Neutrophil (primary cell): ENCODE measurements around the gene PWP2.

Source experiments
- H3K27ac ChIP-seq: fragments of 200-600 bp; sonication (generic); 2 replicates; pipeline ENCODE4 v1.5.1; 2016; ENCODE audit warnings: mild to moderate bottlenecking, moderate library complexity
- H3K27me3 ChIP-seq: fragments of 200-600 bp; sonication (generic); 2 replicates; pipeline ENCODE4 v1.6.0; 2016; ENCODE audit warnings: mild to moderate bottlenecking
- H3K36me3 ChIP-seq: fragments of 200-600 bp; sonication (generic); 2 replicates; pipeline ENCODE4 v1.5.1; 2017
- H3K4me1 ChIP-seq, 2 experiments: fragments of 200-600 bp in 1 of 2; sonication (generic) in 1 of 2; 1 replicate in 1 of 2; 2 replicates in 1 of 2; pipeline versions ENCODE4 v1.5.1 to v1.6.1; 2013 to 2016; ENCODE audit warnings: low read depth in 1 of 2, low read length in 1 of 2, mild to moderate bottlenecking in 1 of 2, moderate library complexity in 1 of 2; ENCODE audit not compliant: control insufficient read depth in 1 of 2, insufficient read depth in 1 of 2
- H3K4me3 ChIP-seq, 2 experiments: fragments of 200-600 bp in 1 of 2; sonication (generic) in 1 of 2; 1 replicate in 1 of 2; 2 replicates in 1 of 2; pipeline ENCODE4 v1.5.1; 2013 to 2016; ENCODE audit warnings: low read depth in 1 of 2, low read length in 1 of 2, mild to moderate bottlenecking in 1 of 2, moderate library complexity in 1 of 2
- H3K9me3 ChIP-seq: fragments of 200-600 bp; sonication (generic); 2 replicates; pipeline ENCODE4 v1.5.1; 2016
- TF ChIP-seq, protein P1 (sequence below): fragments of 200-600 bp; sonication (generic); IDR thresholded peaks from 2 replicates; pipeline ENCODE4 v1.5.1; 2016; ENCODE audit warnings: antibody characterized with exemption

PWP2 gene

DNA sequence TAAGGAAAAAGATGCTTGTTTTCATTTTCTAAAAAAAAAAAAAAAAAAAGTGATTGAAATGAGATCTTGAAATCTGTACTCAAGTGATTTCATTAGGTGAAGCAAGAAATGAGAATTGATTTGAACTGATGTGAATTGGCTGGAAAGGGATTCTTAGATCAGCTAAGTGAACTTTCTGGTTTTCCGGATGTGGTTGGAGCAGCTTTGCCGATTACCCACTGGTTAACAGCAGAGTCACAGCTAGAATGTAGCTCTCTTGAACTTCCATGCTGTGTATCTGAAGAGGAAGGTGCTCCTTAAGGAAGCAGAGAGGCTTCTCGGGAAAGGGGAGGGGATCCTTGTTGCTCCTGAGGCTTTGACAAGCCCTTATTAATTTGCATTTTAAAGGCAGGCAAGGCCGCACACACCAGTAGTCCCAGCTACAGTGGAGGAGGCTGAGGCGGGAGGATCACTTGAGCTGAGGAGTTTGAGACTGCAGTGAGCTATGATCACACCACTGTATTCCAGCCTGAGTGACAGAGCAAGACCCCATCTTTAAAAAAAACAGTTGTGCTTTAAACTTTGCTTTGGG, 28.7 kb upstream of the PWP2 start:
- Histone ChIP-seq H3K27me3 (no peaks in the 10 kb centered on the region), H3K4me1 (no peaks in the 10 kb centered on the region), H3K4me3 (no peak overlapping the region), H3K9me3 (no peaks in the 10 kb centered on the region), H3K27ac (no peak overlapping the region), H3K36me3 (peaks cover 96% of the 10 kb centered on the region)
- TF ChIP-seq, protein P1, sequence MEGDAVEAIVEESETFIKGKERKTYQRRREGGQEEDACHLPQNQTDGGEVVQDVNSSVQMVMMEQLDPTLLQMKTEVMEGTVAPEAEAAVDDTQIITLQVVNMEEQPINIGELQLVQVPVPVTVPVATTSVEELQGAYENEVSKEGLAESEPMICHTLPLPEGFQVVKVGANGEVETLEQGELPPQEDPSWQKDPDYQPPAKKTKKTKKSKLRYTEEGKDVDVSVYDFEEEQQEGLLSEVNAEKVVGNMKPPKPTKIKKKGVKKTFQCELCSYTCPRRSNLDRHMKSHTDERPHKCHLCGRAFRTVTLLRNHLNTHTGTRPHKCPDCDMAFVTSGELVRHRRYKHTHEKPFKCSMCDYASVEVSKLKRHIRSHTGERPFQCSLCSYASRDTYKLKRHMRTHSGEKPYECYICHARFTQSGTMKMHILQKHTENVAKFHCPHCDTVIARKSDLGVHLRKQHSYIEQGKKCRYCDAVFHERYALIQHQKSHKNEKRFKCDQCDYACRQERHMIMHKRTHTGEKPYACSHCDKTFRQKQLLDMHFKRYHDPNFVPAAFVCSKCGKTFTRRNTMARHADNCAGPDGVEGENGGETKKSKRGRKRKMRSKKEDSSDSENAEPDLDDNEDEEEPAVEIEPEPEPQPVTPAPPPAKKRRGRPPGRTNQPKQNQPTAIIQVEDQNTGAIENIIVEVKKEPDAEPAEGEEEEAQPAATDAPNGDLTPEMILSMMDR: no peak

DNA sequence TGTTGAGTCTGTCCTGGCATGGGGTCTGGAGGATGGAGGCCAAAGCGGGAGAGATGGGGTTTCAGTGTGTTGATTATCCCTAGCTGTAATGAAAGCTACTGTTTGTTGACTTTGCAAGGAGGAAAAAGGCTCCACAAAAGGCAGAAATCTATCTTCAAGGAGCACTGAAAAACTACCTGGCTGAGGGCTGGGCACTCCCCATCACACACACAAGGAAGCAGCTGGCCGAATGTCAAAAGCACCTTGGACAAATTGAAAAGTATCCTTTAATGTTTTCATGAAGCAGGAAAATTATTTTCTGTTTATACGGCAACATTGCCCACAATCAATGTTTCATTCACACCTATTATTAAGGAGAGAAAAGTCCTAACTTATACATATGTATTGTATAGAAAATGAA, 27.8 kb upstream of the PWP2 start:
- TF ChIP-seq, protein P1: no peak
- H3K27ac ChIP-seq: no peak overlapping the region
- no peaks in the 10 kb centered on the region for H3K4me1 ChIP-seq
- peaks cover 98% of the 10 kb centered on the region for H3K36me3 ChIP-seq
- H3K27me3 ChIP-seq: no peaks in the 10 kb centered on the region
- no peaks in the 10 kb centered on the region for H3K9me3 ChIP-seq
- H3K4me3 ChIP-seq: no peak overlapping the region

DNA sequence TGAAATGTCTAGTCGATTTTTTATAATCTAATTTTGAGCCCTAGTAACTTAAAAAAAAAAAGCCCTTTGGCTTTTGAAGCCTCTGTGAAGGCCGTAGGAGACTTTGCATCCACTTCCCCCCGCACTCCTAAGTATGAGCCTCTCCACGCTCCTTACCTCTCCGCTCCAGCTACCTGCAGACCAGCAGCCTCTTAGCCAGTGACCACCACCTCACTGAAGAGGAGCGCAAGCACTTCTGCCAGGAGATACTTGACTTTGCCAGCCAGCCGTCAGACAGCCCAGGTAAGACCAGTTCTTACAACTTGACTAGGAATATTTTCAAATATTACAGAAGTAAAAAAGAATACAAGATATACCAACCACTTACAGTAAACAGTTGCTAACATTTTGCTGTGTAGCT, 27.4 kb upstream of the PWP2 start:
- Histone ChIP-seq H3K4me3 (no peak overlapping the region), H3K9me3 (no peaks in the 10 kb centered on the region), H3K36me3 (peaks cover 98% of the 10 kb centered on the region), H3K27ac (no peak overlapping the region), H3K27me3 (no peaks in the 10 kb centered on the region), H3K4me1 (no peaks in the 10 kb centered on the region)
- TF ChIP-seq, protein P1: no peak

DNA sequence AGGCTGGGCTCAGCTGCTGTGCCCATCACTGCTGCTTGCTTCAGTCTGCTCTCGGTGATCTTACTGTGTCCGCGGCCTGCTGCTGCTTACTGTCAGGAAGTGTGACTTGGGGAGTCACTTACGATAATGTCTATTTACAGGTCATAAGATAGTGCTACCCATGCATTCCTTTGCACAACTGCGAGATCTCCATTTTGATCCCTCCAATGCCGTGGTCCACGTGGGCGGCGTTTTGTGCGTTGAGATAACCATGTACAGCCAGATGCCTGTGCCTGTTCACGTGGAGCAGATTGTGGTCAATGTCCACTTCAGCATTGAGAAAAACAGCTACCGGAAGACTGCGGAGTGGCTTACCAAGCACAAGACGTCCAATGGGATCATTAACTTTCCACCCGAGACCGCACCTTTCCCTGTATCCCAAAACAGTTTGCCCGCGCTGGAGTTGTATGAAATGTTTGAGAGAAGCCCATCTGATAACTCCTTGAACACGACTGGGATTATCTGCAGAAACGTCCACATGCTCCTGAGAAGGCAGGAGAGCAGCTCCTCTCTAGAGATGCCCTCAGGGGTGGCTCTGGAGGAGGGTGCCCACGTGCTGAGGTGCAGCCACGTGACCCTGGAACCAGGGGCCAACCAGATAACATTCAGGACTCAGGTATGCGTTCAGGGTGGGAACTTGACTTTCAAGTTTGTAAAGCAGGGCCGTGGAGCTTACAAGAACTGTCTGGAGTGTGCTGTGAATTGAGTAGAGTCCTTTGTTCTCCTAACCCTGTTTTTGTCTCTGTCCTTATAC, 24.4 kb upstream of the PWP2 start:
- H3K9me3 ChIP-seq: no peaks in the 10 kb centered on the region
- no peak overlapping the region for H3K4me3 ChIP-seq
- H3K27me3 ChIP-seq: no peaks in the 10 kb centered on the region
- TF ChIP-seq, protein P1: no peak
- H3K4me1 ChIP-seq: peaks cover 7 to 8% of the 10 kb centered on the region in 2 experiments
- peaks cover 93% of the 10 kb centered on the region for H3K36me3 ChIP-seq
- H3K27ac ChIP-seq: no peak overlapping the region

DNA sequence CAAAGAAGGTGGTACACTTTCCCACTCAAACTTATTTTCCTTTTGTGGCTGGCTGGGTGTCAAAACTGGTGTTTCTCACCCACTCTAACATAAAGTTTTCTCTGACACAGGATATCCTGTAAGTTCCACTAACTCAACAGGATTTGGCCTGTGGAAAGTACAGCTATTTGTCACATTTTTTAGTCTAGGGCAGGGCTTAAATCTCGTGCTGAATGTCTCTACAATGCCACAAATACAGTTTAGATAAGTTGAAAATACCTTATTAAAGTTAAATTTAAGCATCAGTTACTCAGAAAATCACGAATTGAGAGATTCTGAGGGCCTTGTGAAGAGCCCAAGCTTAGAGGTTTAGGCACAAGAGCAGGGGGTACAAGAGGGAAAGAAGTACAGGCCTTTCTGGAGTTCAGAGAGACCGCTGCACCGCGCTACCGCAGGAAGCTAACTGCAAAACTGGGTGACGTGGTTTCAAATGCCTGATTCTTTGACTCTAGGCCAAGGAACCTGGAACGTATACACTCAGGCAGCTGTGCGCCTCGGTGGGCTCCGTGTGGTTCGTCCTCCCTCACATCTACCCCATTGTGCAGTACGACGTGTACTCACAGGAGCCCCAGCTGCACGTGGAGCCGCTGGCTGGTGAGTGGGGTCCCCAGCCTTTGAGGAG, 23.4 kb upstream of the PWP2 start:
- TF ChIP-seq, protein P1: no peak
- Histone ChIP-seq H3K27ac (no peak overlapping the region), H3K4me3 (no peak overlapping the region), H3K9me3 (no peaks in the 10 kb centered on the region), H3K27me3 (no peaks in the 10 kb centered on the region), H3K36me3 (peaks cover 93% of the 10 kb centered on the region), H3K4me1 (peaks cover 17% of the 10 kb centered on the region in 2 experiments)
